Measurements from ENCODE around the gene DLGAP1. TPM values are rescaled to one million over a fixed set of nuclear protein-coding genes. Genes with fewer than 3 reads are reported as not detected.

DLGAP1 gene
- total and polyA plus RNA-seq, 2 of the 8 experiments (the other 6 are each of a cell fraction or from before 2014, with no cell fraction given): 11.8 to 16.9 TPM

- TF ChIP-seq CHD7 (IDR thresholded peaks at IDR 0.05; ENCODE audit: insufficient replicate concordance, low read length) (no peak), EP300 (IDR thresholded peaks at IDR 0.05; ENCODE audit: borderline replicate concordance in 1 of 2, low read depth in 2 of 2, low read length in 2 of 2) (no peak), KDM1A (IDR thresholded peaks at IDR 0.05; ENCODE audit: borderline replicate concordance, low read length) (no peak)
Observed at GRCh38 chr18:3514312-3515216, 940.5 kb downstream of the DLGAP1 start (continued).
